ENCODE data around the gene TNFRSF19. TPM values are rescaled to one million over a fixed set of nuclear protein-coding genes. Genes with fewer than 3 reads are reported as not detected.

TNFRSF19 gene
- total RNA-seq, 1 experiment from 2014 or later = 0.06 TPM

DNA sequence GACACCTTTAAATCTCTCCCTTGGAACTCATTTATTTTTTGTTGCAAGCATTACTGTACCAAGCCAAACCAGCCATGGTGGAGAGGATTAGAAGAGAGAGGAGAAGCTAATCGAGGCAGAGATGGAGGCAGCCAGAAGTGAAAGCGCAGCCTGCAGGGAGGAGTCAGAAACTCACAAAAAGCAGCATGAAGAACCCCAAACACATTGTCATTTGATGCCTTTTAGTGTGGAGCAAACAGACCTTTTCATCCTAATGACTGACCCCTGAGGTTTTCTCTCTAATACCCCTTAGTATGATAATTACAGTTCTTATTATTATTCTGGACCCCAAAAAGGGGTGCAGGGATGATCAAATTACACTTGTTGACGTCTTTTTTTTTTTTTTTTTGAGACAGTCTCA is 62.5 kb downstream of the TNFRSF19 start:
- no peaks in the 10 kb centered on the region for H3K27me3 ChIP-seq (replicated peaks; ENCODE audit: insufficient read depth, low read depth, low read length, poor library complexity)
- TF ChIP-seq, protein P1, sequence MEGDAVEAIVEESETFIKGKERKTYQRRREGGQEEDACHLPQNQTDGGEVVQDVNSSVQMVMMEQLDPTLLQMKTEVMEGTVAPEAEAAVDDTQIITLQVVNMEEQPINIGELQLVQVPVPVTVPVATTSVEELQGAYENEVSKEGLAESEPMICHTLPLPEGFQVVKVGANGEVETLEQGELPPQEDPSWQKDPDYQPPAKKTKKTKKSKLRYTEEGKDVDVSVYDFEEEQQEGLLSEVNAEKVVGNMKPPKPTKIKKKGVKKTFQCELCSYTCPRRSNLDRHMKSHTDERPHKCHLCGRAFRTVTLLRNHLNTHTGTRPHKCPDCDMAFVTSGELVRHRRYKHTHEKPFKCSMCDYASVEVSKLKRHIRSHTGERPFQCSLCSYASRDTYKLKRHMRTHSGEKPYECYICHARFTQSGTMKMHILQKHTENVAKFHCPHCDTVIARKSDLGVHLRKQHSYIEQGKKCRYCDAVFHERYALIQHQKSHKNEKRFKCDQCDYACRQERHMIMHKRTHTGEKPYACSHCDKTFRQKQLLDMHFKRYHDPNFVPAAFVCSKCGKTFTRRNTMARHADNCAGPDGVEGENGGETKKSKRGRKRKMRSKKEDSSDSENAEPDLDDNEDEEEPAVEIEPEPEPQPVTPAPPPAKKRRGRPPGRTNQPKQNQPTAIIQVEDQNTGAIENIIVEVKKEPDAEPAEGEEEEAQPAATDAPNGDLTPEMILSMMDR (conservative IDR thresholded peaks at IDR 0.05; ENCODE audit: low read depth, low read length) = no peak
- no peak for TF ChIP-seq EZH2 (IDR thresholded peaks at IDR 0.05; ENCODE audit: borderline replicate concordance, low read depth, low read length, poor library complexity, severe bottlenecking)
- no peak overlapping the region for H3K4me3 ChIP-seq (ENCODE audit: low read depth, low read length, poor library complexity, severe bottlenecking)
- no peak overlapping the region for H3K27ac ChIP-seq (ENCODE audit: low read depth, low read length, poor library complexity, severe bottlenecking)
- no peaks in the 10 kb centered on the region for H3K36me3 ChIP-seq (ENCODE audit: insufficient read depth, low read length, poor library complexity, severe bottlenecking)
- ChIA-PET POLR2A (ENCODE audit: low non-redundant PET) (no interaction called here), CTCF (no interaction called here)
- no peaks in the 10 kb centered on the region for H3K9me3 ChIP-seq (ENCODE audit: low read depth, low read length, poor library complexity, severe bottlenecking)
- no peak for DNase-seq (ENCODE audit: low spot score)
- intact Hi-C loops (cut with micrococcal nuclease; ENCODE audit: unreplicated experiment) = no loop called here
- no TSS peak for BruUV-seq (replicated peaks)
- H3K4me1 ChIP-seq (ENCODE audit: insufficient read depth, low read length, poor library complexity, severe bottlenecking) = no peaks in the 10 kb centered on the region

DNA sequence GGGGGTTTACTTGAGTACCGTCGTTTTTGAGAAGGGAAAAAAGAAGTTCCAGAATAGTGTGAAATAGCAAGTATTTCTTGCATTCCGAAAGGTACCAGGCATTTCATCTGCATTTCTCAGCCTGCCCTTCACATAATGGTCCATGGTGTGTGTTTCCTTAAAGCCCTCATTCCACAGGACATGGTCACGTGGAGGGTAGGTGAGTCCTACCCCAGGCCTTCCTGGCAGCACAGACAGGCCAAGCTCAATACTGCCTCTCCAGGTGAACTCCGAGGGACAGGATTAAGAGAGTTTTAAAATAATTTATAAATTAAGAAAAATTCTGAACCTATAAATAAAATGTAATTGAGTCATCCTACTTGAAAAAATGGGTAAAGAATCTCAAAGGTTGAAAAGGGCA is 64.7 kb downstream of the TNFRSF19 start:
- DNase-seq (ENCODE audit: low spot score) = no peak
- Histone ChIP-seq H3K36me3 (ENCODE audit: insufficient read depth, low read length, poor library complexity, severe bottlenecking) (no peaks in the 10 kb centered on the region), H3K9me3 (ENCODE audit: low read depth, low read length, poor library complexity, severe bottlenecking) (no peaks in the 10 kb centered on the region), H3K4me3 (ENCODE audit: low read depth, low read length, poor library complexity, severe bottlenecking) (no peak overlapping the region), H3K4me1 (ENCODE audit: insufficient read depth, low read length, poor library complexity, severe bottlenecking) (no peaks in the 10 kb centered on the region), H3K27ac (ENCODE audit: low read depth, low read length, poor library complexity, severe bottlenecking) (no peak overlapping the region), H3K27me3 (replicated peaks; ENCODE audit: insufficient read depth, low read depth, low read length, poor library complexity) (no peaks in the 10 kb centered on the region)
- intact Hi-C loops (cut with micrococcal nuclease; ENCODE audit: unreplicated experiment) = no loop called here
- POLR2A ChIA-PET (ENCODE audit: low non-redundant PET) = no interaction called here
- TF ChIP-seq, protein P1 (conservative IDR thresholded peaks at IDR 0.05; ENCODE audit: low read depth, low read length) = no peak
- no peak for TF ChIP-seq EZH2 (IDR thresholded peaks at IDR 0.05; ENCODE audit: borderline replicate concordance, low read depth, low read length, poor library complexity, severe bottlenecking)
- BruUV-seq (replicated peaks) = no TSS peak
- CTCF ChIA-PET = no interaction called here

DNA sequence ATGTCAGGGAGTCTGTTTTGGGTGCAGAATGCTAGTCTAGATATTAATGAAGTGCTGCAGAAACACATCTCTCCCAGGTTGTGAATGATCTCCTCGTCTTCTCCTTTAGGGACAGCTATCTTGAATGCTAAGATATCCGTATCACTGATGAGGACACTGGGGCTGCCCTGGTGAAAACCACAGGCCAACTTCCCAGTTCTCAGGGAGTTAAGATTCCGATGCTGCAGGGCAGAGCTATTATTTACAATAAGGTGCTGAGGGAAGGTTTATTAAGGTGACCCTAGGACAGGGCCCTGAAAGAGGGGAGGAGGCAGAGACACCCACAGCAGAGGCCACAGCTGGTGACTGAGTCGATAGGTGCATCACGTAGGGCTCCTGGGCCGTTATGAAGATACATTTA is 66.1 kb downstream of the TNFRSF19 start:
- no peaks in the 10 kb centered on the region for H3K4me1 ChIP-seq (ENCODE audit: insufficient read depth, low read length, poor library complexity, severe bottlenecking)
- ChIA-PET CTCF (no interaction called here), POLR2A (ENCODE audit: low non-redundant PET) (no interaction called here)

More for the DNA sequence above, 66.1 kb downstream of the TNFRSF19 start:
- DNase-seq (ENCODE audit: low spot score) = no peak
- TF ChIP-seq EZH2 (IDR thresholded peaks at IDR 0.05; ENCODE audit: borderline replicate concordance, low read depth, low read length, poor library complexity, severe bottlenecking) = no peak
- TF ChIP-seq, protein P1 (conservative IDR thresholded peaks at IDR 0.05; ENCODE audit: low read depth, low read length) = no peak
- BruUV-seq (replicated peaks) = no TSS peak
- Histone ChIP-seq H3K27me3 (replicated peaks; ENCODE audit: insufficient read depth, low read depth, low read length, poor library complexity) (no peaks in the 10 kb centered on the region), H3K36me3 (ENCODE audit: insufficient read depth, low read length, poor library complexity, severe bottlenecking) (no peaks in the 10 kb centered on the region), H3K27ac (ENCODE audit: low read depth, low read length, poor library complexity, severe bottlenecking) (no peak overlapping the region), H3K4me3 (ENCODE audit: low read depth, low read length, poor library complexity, severe bottlenecking) (no peak overlapping the region), H3K9me3 (ENCODE audit: low read depth, low read length, poor library complexity, severe bottlenecking) (no peaks in the 10 kb centered on the region)
- intact Hi-C loops (cut with micrococcal nuclease; ENCODE audit: unreplicated experiment) = no loop called here
